ENCODE data around the gene BMERB1. TPM values are rescaled to one million over a fixed set of nuclear protein-coding genes. Genes with fewer than 3 reads are reported as not detected.
A peak's percentile ranks its signal among the peaks of the same experiment; 100 is the strongest.

BMERB1 gene
- total RNA-seq, 1 donor: 57.2 TPM

- peak overlapping the region; percentile 65 for H3K4me2 ChIP-seq (ENCODE audit: insufficient read depth, low read length)
- no peaks in the 10 kb centered on the region for H3K9me3 ChIP-seq (ENCODE audit: low read depth, low read length)
- H3K27me3 ChIP-seq (ENCODE audit: insufficient read depth, low read length): no peaks in the 10 kb centered on the region
- H4K20me1 ChIP-seq (ENCODE audit: insufficient read depth, low read length): peaks cover 7% of the 10 kb centered on the region
- no peak for TF ChIP-seq CTCF (IDR thresholded peaks at IDR 0.05; ENCODE audit: extremely low read depth, low read depth, low read length)
- no peaks in the 10 kb centered on the region for H3K36me3 ChIP-seq (ENCODE audit: insufficient read depth, low read length)
- peaks cover 33% of the 10 kb centered on the region for H3K79me2 ChIP-seq (ENCODE audit: insufficient read depth, low read length)
- H3K27ac ChIP-seq (ENCODE audit: low read depth, low read length): peak overlapping the region; percentile 77
- peak; percentile 96 for DNase-seq (ENCODE audit: insufficient read length, low spot score, missing footprints)
- H3K4me3 ChIP-seq (ENCODE audit: insufficient read depth, low read length): peak overlapping the region; percentile 33
- peaks cover 24% of the 10 kb centered on the region for H3K4me1 ChIP-seq (ENCODE audit: insufficient read depth, low read length)
- H2AFZ ChIP-seq (ENCODE audit: low read length): peak overlapping the region; percentile 40
Observed at GRCh38 chr16:15502041-15502725, 67.8 kb downstream of the BMERB1 start.

GRCh38 chr16:15506441-15506840 lies 72.1 kb downstream of the BMERB1 start:
- H3K27ac ChIP-seq (ENCODE audit: low read depth, low read length): peak overlapping the region; percentile 49
- no peaks in the 10 kb centered on the region for H3K9me3 ChIP-seq (ENCODE audit: low read depth, low read length)
- H3K27me3 ChIP-seq (ENCODE audit: insufficient read depth, low read length): no peaks in the 10 kb centered on the region
- H3K36me3 ChIP-seq (ENCODE audit: insufficient read depth, low read length): peaks cover 2% of the 10 kb centered on the region
- H3K4me1 ChIP-seq (ENCODE audit: insufficient read depth, low read length): peaks cover 27% of the 10 kb centered on the region
- no peak for DNase-seq (ENCODE audit: insufficient read length, low spot score, missing footprints)
- H2AFZ ChIP-seq (ENCODE audit: low read length): no peak overlapping the region
- no peak for TF ChIP-seq CTCF (IDR thresholded peaks at IDR 0.05; ENCODE audit: extremely low read depth, low read depth, low read length)
- peaks cover 5% of the 10 kb centered on the region for H4K20me1 ChIP-seq (ENCODE audit: insufficient read depth, low read length)
- H3K79me2 ChIP-seq (ENCODE audit: insufficient read depth, low read length): peaks cover 23% of the 10 kb centered on the region
- no peak overlapping the region for H3K4me2 ChIP-seq (ENCODE audit: insufficient read depth, low read length)
- no peak overlapping the region for H3K4me3 ChIP-seq (ENCODE audit: insufficient read depth, low read length)

GRCh38 chr16:15507301-15507958 lies 73.0 kb downstream of the BMERB1 start:
- H3K4me1 ChIP-seq (ENCODE audit: insufficient read depth, low read length): peaks cover 20% of the 10 kb centered on the region
- H3K9me3 ChIP-seq (ENCODE audit: low read depth, low read length): no peaks in the 10 kb centered on the region
- H3K79me2 ChIP-seq (ENCODE audit: insufficient read depth, low read length): peaks cover 16% of the 10 kb centered on the region
- TF ChIP-seq CTCF (IDR thresholded peaks at IDR 0.05; ENCODE audit: extremely low read depth, low read depth, low read length): no peak
- H3K27me3 ChIP-seq (ENCODE audit: insufficient read depth, low read length): no peaks in the 10 kb centered on the region
- peak overlapping the region; percentile 34 for H3K4me2 ChIP-seq (ENCODE audit: insufficient read depth, low read length)
- peaks cover 5% of the 10 kb centered on the region for H4K20me1 ChIP-seq (ENCODE audit: insufficient read depth, low read length)
- DNase-seq (ENCODE audit: insufficient read length, low spot score, missing footprints): peak; percentile 91
- peak overlapping the region; percentile 10 for H3K4me3 ChIP-seq (ENCODE audit: insufficient read depth, low read length)
- H2AFZ ChIP-seq (ENCODE audit: low read length): no peak overlapping the region
- peaks cover 3% of the 10 kb centered on the region for H3K36me3 ChIP-seq (ENCODE audit: insufficient read depth, low read length)
- H3K27ac ChIP-seq (ENCODE audit: low read depth, low read length): peak overlapping the region; percentile 49

GRCh38 chr16:15507959-15508627 lies 73.7 kb downstream of the BMERB1 start:
- Histone ChIP-seq H3K27ac (ENCODE audit: low read depth, low read length) (peak overlapping the region; percentile 42), H2AFZ (ENCODE audit: low read length) (no peak overlapping the region), H3K4me1 (ENCODE audit: insufficient read depth, low read length) (peaks cover 15% of the 10 kb centered on the region), H3K36me3 (ENCODE audit: insufficient read depth, low read length) (peaks cover 3% of the 10 kb centered on the region), H4K20me1 (ENCODE audit: insufficient read depth, low read length) (peaks cover 5% of the 10 kb centered on the region), H3K79me2 (ENCODE audit: insufficient read depth, low read length) (peaks cover 12% of the 10 kb centered on the region), H3K27me3 (ENCODE audit: insufficient read depth, low read length) (no peaks in the 10 kb centered on the region), H3K9me3 (ENCODE audit: low read depth, low read length) (no peaks in the 10 kb centered on the region), H3K4me2 (ENCODE audit: insufficient read depth, low read length) (peak overlapping the region; percentile 34), H3K4me3 (ENCODE audit: insufficient read depth, low read length) (no peak overlapping the region)
- TF ChIP-seq CTCF (IDR thresholded peaks at IDR 0.05; ENCODE audit: extremely low read depth, low read depth, low read length): no peak
- no peak for DNase-seq (ENCODE audit: insufficient read length, low spot score, missing footprints)

Measured in osteoblast (primary cell).